NCI-H146 treated with DMSO at 0.1 percent for 48 hours (cell line): ENCODE results near the gene ARHGEF39.

ENCODE experiments used
- DNase-seq: peaks from one replicate; lab custom pipeline; 2025; ENCODE audit not compliant: unreplicated experiment; lab: John Stamatoyannopoulos, UW

ARHGEF39 gene, protein sequence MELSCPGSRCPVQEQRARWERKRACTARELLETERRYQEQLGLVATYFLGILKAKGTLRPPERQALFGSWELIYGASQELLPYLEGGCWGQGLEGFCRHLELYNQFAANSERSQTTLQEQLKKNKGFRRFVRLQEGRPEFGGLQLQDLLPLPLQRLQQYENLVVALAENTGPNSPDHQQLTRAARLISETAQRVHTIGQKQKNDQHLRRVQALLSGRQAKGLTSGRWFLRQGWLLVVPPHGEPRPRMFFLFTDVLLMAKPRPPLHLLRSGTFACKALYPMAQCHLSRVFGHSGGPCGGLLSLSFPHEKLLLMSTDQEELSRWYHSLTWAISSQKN

DNA sequence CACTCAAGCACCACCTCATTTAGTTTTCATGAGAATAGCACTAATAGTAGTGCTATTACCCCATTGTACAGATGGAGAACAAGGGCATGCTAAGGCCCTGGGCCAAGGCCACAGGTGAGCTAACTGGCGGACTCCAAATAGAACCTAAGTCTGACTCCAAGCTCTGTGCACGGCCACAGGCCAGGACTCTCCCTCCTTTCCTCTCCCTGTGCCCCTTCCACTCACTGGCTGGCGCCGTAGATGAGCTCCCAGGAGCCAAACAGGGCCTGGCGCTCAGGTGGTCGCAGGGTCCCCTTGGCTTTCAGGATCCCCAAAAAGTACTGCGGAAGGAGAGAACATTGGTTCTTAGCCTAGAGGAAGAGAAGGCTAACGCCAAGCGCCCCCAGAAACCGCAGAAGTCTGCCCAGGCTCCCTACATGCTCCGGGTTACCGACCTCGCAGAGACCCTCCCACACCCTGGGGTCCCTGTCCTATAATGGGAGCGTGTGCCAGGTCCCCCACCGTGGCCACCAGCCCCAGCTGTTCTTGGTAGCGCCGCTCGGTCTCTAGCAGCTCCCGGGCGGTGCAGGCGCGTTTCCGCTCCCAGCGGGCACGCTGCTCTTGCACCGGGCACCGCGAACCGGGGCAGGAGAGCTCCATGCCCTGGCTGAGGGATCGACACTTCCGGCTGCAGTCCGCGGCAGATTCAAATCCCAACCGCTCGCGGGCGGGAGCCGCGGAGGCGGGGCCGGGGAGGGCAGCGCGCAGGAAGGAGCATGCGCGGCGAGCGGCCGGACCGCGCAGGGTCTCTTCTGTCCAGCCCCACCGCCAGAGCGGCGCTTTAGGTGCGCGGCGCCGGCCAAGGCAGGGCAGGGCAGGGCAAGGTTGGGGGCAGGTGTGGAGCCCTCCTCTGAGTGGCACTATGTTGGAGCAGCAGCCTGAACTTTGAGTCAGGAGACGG is at the start of gene ARHGEF39:
ARHGEF39 (minus strand) TSS at position 665 of the 940 bp plus-strand sequence; CDS start at position 639, 26 bp downstream.
- DNase-seq, result peak; percentile 80

DNA sequence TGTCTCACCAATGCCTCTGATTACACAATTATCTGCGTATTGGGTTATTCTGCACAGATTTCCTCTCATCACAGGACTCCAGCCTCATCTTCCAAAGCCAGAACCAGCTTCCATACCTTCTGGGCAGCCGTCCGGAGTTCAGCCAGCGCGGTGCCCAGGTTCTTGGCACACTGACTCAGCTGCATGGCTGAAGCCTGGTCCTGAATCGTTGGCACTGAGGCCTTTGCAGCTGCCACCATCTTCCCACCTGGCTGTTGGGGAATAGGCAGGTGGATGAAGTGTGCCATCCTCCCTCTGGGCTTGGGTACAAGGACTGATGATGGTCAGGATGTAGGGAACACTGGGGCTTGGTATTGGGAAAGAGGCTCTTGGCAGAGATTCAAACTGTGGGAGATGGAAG is 49.1 kb upstream of the ARHGEF39 start:
- no peak for DNase-seq

DNA sequence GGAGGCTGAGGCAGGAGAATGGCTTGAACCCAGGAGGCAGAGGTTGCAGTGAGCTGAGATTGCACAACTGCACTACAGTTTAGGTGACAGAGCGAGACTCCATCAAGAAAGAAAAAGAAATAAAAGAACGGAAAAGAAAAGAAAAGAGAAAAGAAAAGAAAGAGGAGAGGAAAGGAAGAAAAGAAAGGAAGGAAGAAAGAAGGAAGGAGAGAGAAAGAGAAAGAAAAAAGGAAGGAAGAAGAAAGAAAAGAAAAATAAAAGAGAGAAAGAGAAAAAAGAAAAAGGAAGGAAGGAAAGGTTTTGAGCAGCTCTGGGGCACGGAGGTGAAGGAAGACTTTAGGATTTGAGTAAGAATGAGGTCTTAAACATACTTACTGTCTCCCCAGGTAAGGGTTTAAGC is 48.6 kb upstream of the ARHGEF39 start:
- no peak for DNase-seq

DNA sequence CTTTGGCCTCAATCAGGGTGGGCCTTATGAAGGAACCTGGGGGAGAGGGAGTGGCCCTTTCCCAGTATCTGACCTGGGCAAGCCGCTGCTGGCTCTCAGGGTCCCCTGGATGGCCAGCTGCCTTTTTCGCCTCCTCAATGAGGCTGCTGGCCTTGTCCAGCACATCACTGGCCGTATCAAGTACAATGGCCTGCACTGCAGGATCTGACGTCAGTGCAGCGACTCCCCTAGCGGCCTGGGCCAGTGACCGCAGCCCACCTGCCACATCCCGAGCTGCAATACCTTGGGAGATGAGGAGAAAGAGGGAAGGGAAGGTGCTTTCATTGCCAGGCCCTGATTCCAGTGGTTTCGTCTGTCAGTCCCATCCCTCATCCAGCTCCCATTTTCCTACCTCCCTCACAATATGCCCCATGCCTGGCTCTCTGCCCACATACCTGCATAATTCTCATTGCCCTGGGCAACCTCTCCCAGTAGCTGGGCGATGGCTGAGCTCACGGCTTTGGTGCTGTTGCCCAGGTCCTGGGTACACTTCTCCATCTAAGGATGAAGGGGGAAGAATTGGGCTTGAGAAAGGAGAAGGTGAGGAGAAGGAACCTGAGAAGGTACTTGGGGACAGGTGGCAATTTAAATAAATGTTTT is 47.9 kb upstream of the ARHGEF39 start:
- DNase-seq, result no peak

DNA sequence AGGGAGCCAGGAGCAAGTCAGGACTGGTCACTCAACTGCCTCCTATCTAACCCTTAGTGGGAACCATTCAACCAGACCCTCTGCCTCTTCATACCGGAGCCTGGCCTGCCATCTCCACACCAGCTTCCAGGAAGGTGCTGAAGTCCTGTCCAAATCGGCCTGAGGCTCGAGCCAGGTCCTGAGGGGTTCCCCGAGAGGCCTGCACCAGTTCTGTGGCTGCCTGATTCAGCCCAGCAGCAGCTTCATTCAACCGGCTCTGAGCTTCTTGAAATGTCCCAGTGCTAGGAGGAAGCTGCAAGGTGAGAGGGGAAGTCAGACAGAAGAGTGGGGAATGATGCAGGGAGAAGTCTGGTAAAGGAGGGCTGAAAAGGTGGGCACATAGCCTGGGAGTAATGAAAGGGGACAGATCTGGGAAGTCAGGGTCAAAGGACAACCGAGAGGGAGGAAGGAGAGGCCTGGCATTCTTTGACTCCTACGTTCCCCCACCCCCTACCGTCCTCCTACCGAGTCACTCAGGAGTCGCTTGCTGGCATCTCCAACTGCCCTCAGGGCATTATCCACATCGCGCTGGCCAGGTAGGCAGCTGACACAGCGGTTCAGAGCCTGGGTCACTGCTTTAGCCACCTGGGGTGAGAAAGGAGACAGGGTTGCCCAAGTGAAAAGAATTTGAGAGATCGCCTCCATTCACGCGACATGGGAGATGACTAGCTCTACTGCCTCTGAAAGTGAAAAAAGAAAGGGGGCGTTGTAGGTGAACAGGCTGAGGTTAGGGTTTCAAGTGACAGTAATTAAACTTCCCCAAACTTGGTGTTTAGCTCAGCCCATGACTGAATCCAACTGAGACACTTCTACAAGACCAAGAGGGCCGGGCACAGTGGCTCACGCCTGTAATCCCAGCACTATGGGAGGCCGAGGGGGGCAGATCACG is 46.8 kb upstream of the ARHGEF39 start:
- DNase-seq, result no peak

DNA sequence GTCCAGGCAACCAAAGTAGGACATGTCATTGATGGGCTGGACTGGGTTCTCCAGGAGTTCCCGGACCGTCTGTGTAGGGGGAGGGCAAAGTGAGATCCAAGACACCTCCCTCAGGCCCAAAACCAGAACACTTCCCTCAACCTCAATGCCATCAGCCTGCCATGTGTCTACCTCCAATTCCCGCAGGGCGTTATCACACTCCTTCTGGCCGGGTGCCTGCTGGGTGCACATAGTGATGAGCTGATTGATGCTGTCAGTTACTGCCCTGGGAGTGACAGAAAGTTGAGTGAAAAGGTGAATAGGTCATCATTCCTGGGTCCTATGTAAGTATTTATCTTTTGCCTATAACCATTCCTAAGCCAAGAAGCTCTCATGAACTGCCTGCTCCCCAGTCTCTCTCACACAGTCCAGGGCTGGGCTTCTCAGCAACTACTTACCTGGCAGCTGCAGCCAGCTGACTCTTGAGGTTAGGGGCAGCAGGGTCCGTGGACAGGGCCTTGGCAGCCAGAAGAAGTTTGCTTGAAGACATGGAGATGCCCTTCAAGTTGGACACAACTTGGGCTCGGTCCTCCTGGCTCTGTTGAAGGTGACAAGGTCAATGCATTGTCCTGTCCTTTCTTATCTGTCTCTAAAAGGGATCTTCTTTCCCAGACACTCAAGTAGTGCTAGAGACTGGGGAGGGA is 46.0 kb upstream of the ARHGEF39 start:
- DNase-seq, result no peak

DNA sequence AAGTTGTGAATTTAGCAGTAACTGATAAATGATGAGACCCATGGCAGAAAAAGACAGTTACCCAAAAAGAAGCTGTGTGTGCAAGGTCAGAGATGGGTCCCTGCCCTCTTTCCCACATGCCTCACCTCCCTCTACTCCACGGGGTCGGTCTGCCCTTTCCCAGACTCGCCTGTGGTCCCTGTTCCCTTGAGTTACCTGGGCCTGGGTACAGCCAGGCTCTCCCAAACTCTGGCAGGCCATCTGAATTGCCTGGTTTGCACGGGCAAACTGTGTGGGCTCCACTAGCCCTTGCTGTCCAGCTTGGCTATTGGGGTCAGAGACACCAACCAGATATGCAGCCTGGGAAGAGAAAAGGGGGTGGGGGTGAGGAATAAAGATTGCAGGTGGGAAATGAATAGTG is 43.2 kb upstream of the ARHGEF39 start:
- DNase-seq, result no peak

DNA sequence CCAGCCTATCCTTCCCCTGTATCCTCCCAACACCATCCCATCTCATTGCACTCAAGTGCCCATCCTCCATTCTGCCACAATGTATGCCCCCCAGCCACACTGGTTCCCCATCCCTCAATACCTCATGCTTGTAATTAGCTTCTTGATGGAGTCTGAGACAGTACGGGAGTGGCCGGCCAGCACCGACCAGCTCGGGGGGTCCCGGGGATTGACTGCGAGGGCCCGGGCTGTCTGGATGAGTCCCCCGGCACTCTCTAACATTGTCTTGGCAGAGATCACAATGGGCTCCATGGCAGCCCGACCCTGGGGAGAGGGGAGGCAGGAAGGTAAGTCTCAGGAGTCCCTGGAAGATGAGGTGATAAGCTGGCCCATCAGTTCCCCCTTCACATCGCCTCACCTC is 42.0 kb upstream of the ARHGEF39 start:
- DNase-seq, result no peak

DNA sequence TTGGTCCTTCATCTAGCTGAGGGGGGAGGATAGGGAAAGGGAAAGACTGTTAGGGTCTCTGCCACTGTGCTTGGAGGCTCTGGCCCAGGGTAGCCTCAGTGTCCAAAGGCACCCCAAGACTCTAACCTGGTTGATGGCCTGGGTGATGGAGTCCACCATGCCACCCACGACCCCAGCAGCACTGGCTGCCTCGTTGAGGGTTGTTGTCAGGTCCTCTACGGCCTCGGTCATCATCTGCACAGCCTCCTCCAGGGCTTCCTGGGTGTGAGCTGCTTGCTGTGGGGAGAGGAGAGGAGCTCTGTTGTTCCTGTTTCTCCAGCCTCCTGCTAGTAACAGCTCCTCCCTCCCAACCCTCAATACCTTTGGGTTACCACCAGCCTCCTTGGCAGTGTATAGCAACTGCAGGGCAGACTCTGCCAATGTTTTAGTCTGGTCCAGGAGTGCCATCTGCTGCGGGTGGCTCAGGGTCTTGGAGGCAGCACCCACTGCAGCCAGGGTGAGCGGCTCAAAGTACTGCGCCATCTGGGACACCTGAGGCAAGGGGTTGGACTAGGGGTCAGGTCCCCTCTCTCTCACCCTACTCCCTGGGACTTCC is 40.9 kb upstream of the ARHGEF39 start:
- DNase-seq, result no peak

DNA sequence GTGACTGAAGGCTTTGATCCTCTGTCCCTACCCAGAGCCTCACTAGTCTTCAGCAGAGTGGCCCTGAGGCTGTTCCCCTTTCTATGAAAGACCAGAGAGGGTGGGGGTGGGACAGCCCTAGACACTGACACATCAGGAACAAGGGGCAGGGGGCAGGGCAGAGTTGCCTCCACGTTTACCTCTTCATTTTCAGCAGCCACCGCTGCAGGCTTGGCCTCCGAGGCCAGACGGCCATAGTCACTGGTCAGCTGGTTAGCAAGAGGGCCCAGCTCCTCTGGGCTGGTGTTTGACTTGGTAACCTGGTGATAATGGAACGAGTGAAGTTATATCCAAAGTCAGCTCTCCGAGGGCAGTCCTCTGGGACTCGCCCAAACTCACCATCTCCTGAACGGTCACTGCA is 40.4 kb upstream of the ARHGEF39 start:
- DNase-seq, result no peak

DNA sequence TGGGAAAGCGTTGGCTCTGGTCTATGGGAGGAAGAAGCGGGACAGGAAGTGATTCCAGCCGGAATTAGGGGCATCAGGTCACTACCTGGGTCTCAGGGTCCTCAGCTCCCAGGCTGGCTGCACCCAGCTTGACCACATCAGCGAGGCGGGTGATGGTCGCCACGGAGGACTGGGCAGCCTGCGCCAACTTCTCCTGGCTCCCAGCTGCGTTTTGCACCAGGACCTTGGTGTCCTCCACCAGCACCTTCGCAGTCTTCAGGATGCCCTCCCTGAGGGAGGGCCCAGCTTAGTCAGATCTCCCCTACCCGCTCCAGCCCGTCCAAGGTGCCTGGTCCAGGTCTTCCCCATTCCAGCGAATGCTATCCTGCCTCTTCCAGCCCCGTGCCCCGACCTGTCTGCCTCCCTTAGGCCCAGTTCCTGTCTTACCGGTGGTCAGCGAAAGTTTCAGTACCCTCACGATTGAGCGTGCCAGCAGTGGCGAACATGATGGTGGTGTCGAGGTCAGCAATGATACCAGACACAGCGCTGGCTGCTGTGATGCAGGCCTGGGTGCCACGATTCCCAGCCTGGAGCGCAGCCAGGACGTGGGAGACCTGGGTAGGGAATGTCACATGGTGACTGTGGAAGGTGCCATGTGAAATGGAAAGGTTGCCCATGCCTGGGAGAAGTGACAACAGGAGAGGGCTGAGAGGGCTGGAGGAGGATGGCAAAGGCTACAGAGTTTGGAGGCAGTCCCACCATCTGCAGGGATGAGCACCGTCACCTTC is 39.1 kb upstream of the ARHGEF39 start:
- DNase-seq, result no peak

DNA sequence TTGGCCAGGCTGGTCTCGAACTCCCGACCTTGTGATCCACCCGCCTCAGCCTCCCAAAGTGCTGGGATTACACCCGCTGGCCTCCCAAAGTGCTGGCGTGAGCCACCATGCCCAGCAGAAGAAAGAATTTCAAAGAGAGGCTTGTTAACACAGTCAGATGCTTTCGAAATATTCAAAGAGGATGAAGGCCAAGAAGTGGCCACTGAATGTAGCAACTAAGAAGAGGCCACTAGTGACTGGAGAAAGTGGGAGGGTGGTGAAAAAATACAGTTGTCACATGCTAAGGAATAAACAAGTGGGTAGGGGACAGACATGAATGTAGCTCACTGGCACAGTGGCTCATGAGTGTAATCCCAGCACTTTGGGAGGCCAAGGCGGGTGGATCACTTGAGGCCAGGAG is 37.7 kb upstream of the ARHGEF39 start:
- no peak for DNase-seq

DNA sequence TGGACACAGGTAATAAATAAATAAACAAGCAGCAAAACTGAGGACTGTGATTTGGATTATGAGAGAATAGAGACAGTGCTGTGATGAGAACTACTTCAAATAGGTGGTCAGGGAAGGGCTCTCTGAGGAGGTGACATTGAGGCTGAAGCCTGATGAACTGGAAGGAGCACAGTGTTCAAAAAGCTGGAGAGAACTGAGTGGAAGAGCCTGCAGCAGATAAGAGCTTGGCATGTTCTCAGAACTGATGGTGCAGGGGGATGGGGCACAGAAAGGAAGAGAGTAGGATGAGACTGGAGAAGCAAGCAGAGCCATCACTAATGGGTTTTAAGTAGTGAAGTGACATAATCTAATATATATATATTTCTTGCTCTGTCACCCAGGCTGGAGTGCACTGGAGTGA is 35.9 kb upstream of the ARHGEF39 start:
- no peak for DNase-seq

DNA sequence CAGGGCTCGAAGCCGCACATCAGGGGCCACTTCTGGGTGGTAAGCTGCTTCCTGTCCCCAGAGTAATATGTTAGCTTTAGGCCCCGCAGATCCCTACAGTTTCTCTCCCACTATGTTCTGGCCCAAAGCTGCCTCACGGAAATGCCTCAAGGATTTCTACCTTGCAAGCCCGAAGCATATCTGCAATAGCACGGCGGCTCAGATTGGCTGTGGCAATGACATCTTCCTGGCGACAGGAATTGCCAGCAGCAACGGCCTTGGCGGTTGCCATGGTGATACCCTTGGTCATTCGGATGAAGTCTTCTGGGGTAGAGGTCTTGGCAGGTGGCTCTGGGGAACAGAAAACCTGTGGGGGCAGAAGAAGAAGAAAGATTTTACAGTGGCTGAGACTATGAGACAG is 35.0 kb upstream of the ARHGEF39 start:
- DNase-seq, result no peak

DNA sequence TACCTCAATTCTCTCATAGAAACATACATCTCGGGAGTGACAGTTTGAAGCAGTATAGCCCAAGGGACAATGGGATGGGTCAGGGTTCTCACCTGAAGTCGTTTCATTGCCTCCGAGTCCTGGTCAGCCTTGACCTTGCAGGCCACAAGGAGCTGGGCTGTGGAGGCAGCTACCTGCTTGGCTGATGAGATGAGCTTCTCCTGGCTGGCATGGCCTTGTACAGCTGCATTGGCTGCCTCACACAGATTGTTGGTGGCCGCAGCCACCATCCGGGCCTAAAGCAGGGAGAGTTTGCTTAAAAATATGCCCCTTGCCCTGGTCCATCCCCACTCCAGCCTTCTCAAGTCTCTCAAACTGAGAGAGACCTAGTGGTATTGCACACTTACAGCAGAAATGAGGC is 33.2 kb upstream of the ARHGEF39 start:
- no peak for DNase-seq

DNA sequence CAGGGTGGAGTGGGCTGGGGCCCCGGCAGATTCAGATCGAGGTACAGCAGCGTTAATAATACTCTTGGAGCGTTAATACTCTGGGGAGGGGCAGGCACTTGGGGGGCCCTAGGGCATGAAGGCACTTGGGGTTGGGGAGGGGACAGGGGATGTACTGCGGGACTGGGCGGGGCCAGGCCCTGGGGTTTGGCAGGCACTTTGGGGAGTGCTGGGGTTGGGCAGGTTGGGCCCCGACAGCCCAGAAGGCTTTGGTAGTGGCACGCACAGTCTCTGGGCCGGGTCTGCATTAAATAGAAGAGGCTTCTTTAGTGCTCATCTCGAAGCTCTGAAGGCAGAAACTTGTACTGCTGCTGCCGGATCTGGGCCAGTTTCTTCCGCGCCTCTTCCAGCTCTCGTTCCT is 32.5 kb upstream of the ARHGEF39 start:
- no peak for DNase-seq

DNA sequence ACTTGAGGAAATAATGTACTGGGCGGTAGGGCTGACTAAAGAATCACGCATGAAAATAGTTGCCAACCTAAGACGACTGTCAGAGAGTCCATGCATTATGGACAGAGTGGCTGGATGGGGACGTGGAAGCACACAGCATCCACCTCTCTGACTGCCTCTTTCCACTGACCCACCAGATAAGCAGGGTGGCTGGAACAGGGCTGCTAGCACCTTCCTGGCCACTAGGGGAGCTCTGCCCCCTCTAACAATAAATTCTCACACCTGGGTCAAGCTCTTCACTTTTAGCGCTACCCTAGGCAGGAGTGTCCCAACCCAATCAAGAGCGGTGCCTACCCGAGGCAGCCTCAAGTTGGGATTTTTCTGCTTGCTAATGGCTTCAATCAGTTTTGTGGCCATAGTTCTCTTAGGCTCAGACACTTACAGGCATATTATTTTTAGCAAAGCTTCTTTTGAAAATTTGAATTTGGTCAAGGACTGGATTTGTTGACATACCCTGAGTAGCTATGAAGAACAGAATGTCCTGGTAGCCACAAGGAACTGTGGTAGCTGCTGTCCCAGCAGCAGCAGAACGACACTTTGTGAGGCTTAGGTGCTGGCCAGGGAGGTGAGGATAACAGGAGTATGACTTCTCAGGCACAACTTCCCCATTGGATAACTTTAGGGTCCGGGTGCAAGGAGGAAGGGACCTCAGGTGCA is 31.7 kb upstream of the ARHGEF39 start:
- DNase-seq, result peak; percentile 23

DNA sequence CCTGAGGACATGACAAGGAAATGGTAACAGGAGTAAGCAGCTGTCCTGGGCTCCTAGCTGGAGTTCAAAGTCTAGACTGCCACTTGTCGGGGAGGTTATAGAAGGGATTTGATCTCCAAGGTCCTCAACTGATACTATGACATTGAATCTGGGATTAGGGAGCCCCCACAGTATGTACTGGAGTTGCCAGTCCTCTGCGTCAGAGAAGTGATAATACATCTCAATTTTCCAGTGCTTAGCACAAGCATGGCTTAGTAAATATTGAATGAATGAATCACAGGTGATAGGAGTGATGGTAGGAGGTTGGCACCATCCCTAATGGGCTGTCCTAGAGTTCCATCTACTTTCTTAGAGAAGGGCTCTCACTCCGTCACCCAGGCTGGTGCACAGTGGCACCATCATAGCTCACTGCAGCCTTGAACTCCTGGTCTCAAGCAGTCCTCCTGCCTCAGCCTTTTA is 31.0 kb upstream of the ARHGEF39 start:
- no peak for DNase-seq
